GM18873 (cell line): Measurements from ENCODE around the gene PPIE.

Experiments used
- ATAC-seq: cut with Tn5 transposase; IDR thresholded peaks from one replicate; pipeline ENCODE4 v1.9.1; 2021; ENCODE audit warnings: mild to moderate bottlenecking, moderate library complexity, moderate number of reproducible peaks; ENCODE audit not compliant: unreplicated experiment, low FRiP score

Gene PPIE

GRCh38 chr1:39799770-39800470 lies 61.2 kb downstream of the PPIE start:
- ATAC-seq, result peak; percentile 49

- no peak for ATAC-seq
These were observed 61.8 kb downstream of the PPIE start for GRCh38 chr1:39800471-39800835.

GRCh38 chr1:39802496-39803260 lies 64.0 kb downstream of the PPIE start:
- no peak for ATAC-seq

- no peak for ATAC-seq
These were observed 66.7 kb downstream of the PPIE start for GRCh38 chr1:39805385-39805784.

GRCh38 chr1:39808784-39809517 lies 70.3 kb downstream of the PPIE start:
- ATAC-seq, result no peak

GRCh38 chr1:39812913-39813312 lies 74.2 kb downstream of the PPIE start:
- ATAC-seq, result no peak
